Ascending aorta (tissue), 2 donors: ENCODE measurements around the gene GATC. TPM values are rescaled to one million over a fixed set of nuclear protein-coding genes. Genes with fewer than 3 reads are reported as not detected.
"Not testable (repeated sequence)": the region's sequence is repeated elsewhere in the genome, so short reads cannot be mapped to it uniquely, and the experiment has no call there.

ENCODE experiments used
- DNase-seq, 2 donors: peaks; one replicate each; pipeline ENCODE4 v3.0.0-alpha.2; 2019; ENCODE audit warnings: low spot score in 2 of 2
- H3K27ac ChIP-seq, 2 donors: fragments of 200-600 bp; sonication (generic); one replicate each; pipeline ENCODE4 v1.5.1; 2016 to 2017; ENCODE audit warnings: mild to moderate bottlenecking in 1 of 2
- H3K27me3 ChIP-seq: fragments of 200-600 bp; sonication (generic); one replicate; pipeline ENCODE4 v1.5.1; 2017
- H3K36me3 ChIP-seq, 2 donors: fragments of 200-600 bp; sonication (generic); one replicate each; pipeline ENCODE4 v1.5.1; 2016
- H3K4me1 ChIP-seq, 2 donors: fragments of 200-600 bp; sonication (generic); one replicate each; pipeline ENCODE4 v1.5.1; 2016 to 2017; ENCODE audit warnings: mild to moderate bottlenecking in 1 of 2
- H3K4me3 ChIP-seq, 2 donors: fragments of 200-600 bp; sonication (generic); one replicate each; pipeline ENCODE4 v1.5.1; 2016 to 2017; ENCODE audit warnings: mild to moderate bottlenecking in 1 of 2
- H3K9me3 ChIP-seq, 2 donors: fragments of 200-600 bp; sonication (generic); one replicate each; pipeline ENCODE4 v1.5.1; 2016
- CTCF ChIP-seq, 3 experiments: fragments of 200-600 bp in 2 of 3; fragments of 450-650 bp in 1 of 3; sonication (generic) in 2 of 3; IDR thresholded peaks; one replicate each; pipeline ENCODE4 v1.5.1; 2016 to 2019; ENCODE audit warnings: antibody characterized with exemption in 3 of 3, mild to moderate bottlenecking in 1 of 3, moderate library complexity in 1 of 3
- intact Hi-C: fragments of 100-400 bp; cut with DNase I; formaldehyde crosslinking; loops from one replicate; pipeline ENCODE4 v1.15.1; 2023
- total RNA-seq: library from RNA; depleted of rRNA; stranded (reverse); fragments of >200 nt; gene quantifications from one replicate; pipeline ENCODE4 v1.1.0, GENCODE V29; 2016

Gene GATC
- total RNA-seq, 1 donor from 2014 or later, result 6.2 TPM

GRCh38 chr12:120438495-120439198 lies 7.6 kb upstream of the GATC start:
- intact Hi-C loops, result no loop called here
- Histone ChIP-seq H3K4me1 (peaks cover 0 to 15% of the 10 kb centered on the region in 2 donors), H3K36me3 (peaks cover 19 to 26% of the 10 kb centered on the region in 2 donors), H3K27ac (peak overlapping the region; percentile 72 to 77), H3K4me3 (peak overlapping the region; percentile 68 to 84), H3K27me3 (no peaks in the 10 kb centered on the region), H3K9me3 (no peaks in the 10 kb centered on the region)
- TF ChIP-seq CTCF (IDR thresholded peaks at IDR 0.05), result no peak
- no peak for DNase-seq

GRCh38 chr12:120439646-120440247 lies 6.5 kb upstream of the GATC start:
- H3K27ac ChIP-seq, result no peak overlapping the region
- no peaks in the 10 kb centered on the region for H3K27me3 ChIP-seq
- peaks cover 0 to 15% of the 10 kb centered on the region in 2 donors for H3K4me1 ChIP-seq
- TF ChIP-seq CTCF (IDR thresholded peaks at IDR 0.05), result peak; percentile 24 to 61 (median 33)
- DNase-seq, result no peak
- peak overlapping the region in 1 of 2 donors; percentile 68 for H3K4me3 ChIP-seq
- H3K36me3 ChIP-seq, result peaks cover 24 to 29% of the 10 kb centered on the region in 2 donors
- intact Hi-C loops, result no loop called here
- no peaks in the 10 kb centered on the region for H3K9me3 ChIP-seq

GRCh38 chr12:120444676-120445075 lies 1.6 kb upstream of the GATC start:
- Histone ChIP-seq H3K4me3 (no peak overlapping the region), H3K27me3 (no peaks in the 10 kb centered on the region), H3K9me3 (no peaks in the 10 kb centered on the region), H3K27ac (no peak overlapping the region), H3K4me1 (peaks cover 3 to 9% of the 10 kb centered on the region in 2 donors), H3K36me3 (peaks cover 24 to 29% of the 10 kb centered on the region in 2 donors)
- no peak for TF ChIP-seq CTCF (IDR thresholded peaks at IDR 0.05)
- intact Hi-C loops, result loop anchor here (5.0 kb wide), 2 partner anchors 88 to 127 kb away; partner anchors contain the start of gene RNF10
- DNase-seq, result no peak

GRCh38 chr12:120446844-120447178 lies 567 bp downstream of the GATC start:
- not testable (repeated sequence) for DNase-seq, H3K27me3 ChIP-seq, H3K4me1 ChIP-seq, H3K9me3 ChIP-seq
- intact Hi-C loops, result loop anchor here (1.0 to 5.0 kb wide), 4 partner anchors 22 to 130 kb away; partner anchors contain the start of genes RNF10 and SRSF9
- Histone ChIP-seq H3K27ac (peak overlapping the region; percentile 90 to 92), H3K4me3 (peak overlapping the region; percentile 81 to 98), H3K36me3 (peaks cover 16 to 25% of the 10 kb centered on the region in 2 donors)

GRCh38 chr12:120447992-120448391 lies 1.7 kb downstream of the GATC start:
- intact Hi-C loops, result loop anchor here (2.0 to 5.0 kb wide), 3 partner anchors 21 to 131 kb away; partner anchors contain the start of genes RNF10 and SRSF9
- DNase-seq, result no peak
- no peak overlapping the region for H3K27ac ChIP-seq
- H3K36me3 ChIP-seq, result peaks cover 11 to 16% of the 10 kb centered on the region in 2 donors
- H3K4me1 ChIP-seq, result peaks cover 3 to 8% of the 10 kb centered on the region in 2 donors
- no peaks in the 10 kb centered on the region for H3K27me3 ChIP-seq
- no peaks in the 10 kb centered on the region for H3K9me3 ChIP-seq
- no peak for TF ChIP-seq CTCF (IDR thresholded peaks at IDR 0.05)
- peak overlapping the region in 1 of 2 donors; percentile 98 for H3K4me3 ChIP-seq

GRCh38 chr12:120452524-120452923 lies 6.3 kb downstream of the GATC start:
- peaks cover 18 to 25% of the 10 kb centered on the region in 2 donors for H3K36me3 ChIP-seq
- intact Hi-C loops, H3K4me3 ChIP-seq, H3K27ac ChIP-seq, DNase-seq, H3K4me1 ChIP-seq, H3K9me3 ChIP-seq, H3K27me3 ChIP-seq: not testable (repeated sequence)
